WERI-Rb-1 (cell line): ENCODE data around the gene IDE.

Source experiments
- DNase-seq: peaks from one replicate; pipeline ENCODE4 v3.0.0-alpha.2; 2020
- H3K27ac ChIP-seq: fragments of 250-450 bp; sonication (Bioruptor Pico); 2 replicates; pipeline ENCODE4 v1.5.1; 2020; ENCODE audit warnings: mild to moderate bottlenecking, moderate library complexity
- H3K27me3 ChIP-seq: fragments of 250-450 bp; sonication (Bioruptor Pico); 2 replicates; pipeline ENCODE4 v1.5.1; 2021; ENCODE audit warnings: mild to moderate bottlenecking, low read depth, moderate library complexity; ENCODE audit not compliant: insufficient read depth, severe bottlenecking
- H3K36me3 ChIP-seq: fragments of 250-450 bp; sonication (Bioruptor Pico); 2 replicates; pipeline ENCODE4 v1.5.1; 2020; ENCODE audit warnings: mild to moderate bottlenecking, moderate library complexity
- H3K4me3 ChIP-seq: 2 replicates; pipeline ENCODE4 v1.5.1; 2011; ENCODE audit warnings: low read depth, mild to moderate bottlenecking, control low read depth, low read length
- H3K9me3 ChIP-seq: fragments of 250-450 bp; sonication (Bioruptor Pico); 2 replicates; pipeline ENCODE4 v1.5.1; 2021; ENCODE audit warnings: mild to moderate bottlenecking, moderate library complexity; ENCODE audit not compliant: severe bottlenecking
- CTCF ChIP-seq: IDR thresholded peaks from 2 replicates; pipeline ENCODE4 v1.5.1; 2011; ENCODE audit warnings: low read depth, mild to moderate bottlenecking, control low read depth, inconsistent platforms, low read length

IDE gene

GRCh38 chr10:92550924-92551323 lies 23.0 kb downstream of the IDE start:
- TF ChIP-seq CTCF: no peak
- Histone ChIP-seq H3K36me3 (peaks cover 20% of the 10 kb centered on the region), H3K9me3 (no peaks in the 10 kb centered on the region), H3K4me3 (no peak overlapping the region), H3K27me3 (no peaks in the 10 kb centered on the region), H3K27ac (no peak overlapping the region)
- DNase-seq: no peak

DNA sequence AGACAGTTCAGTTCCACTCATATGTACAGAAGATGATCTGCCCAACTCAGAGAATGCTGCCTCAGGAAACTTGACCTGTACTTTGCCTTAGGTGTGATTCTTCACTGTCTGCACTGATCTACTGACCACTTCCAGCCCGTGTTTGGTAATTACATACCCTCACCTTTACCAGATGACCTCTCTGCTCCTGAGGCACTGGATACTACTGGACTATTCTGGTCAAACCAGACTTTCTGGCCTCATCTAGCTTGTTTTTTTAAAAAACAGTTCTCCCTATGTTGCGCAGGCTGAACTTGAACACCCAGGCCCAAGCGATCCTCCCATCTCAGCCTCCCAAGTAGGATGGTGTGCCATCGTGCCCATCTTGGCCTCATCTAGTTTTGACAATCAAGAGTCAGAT lies 26.2 kb downstream of the IDE start:
- DNase-seq: no peak
- Histone ChIP-seq H3K27ac (no peak overlapping the region), H3K4me3 (no peak overlapping the region), H3K36me3 (peaks cover 5% of the 10 kb centered on the region), H3K27me3 (no peaks in the 10 kb centered on the region), H3K9me3 (no peaks in the 10 kb centered on the region)
- no peak for TF ChIP-seq CTCF

GRCh38 chr10:92545556-92545955 lies 28.3 kb downstream of the IDE start:
- H3K27me3 ChIP-seq: no peaks in the 10 kb centered on the region
- H3K9me3 ChIP-seq: no peaks in the 10 kb centered on the region
- H3K36me3 ChIP-seq: no peaks in the 10 kb centered on the region; the same call in 1 of the 2 replicates
- TF ChIP-seq CTCF: no peak
- no peak overlapping the region for H3K4me3 ChIP-seq
- no peak overlapping the region for H3K27ac ChIP-seq
- no peak for DNase-seq

DNA sequence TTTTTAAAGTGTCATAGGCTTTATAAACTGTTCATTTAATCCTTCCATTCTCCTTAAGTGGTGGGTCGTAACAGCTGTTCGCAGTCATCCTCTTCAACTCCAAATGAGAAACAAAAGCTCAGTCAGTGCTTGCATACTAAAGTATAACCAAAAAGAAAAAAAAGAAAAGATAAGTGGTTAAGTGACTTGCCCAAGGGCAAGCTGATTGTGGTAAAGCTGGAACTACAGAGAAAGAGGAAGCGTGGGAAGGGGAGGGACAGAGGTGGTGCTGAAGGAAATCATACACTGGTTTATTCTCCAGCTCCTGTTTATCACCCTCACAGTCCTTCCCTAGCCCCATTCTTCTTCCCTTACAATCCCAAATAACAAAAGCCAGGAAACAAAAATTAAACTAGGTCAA lies 29.6 kb downstream of the IDE start:
- DNase-seq: no peak
- Histone ChIP-seq H3K36me3 (no peaks in the 10 kb centered on the region; the same call in 1 of the 2 replicates), H3K9me3 (no peaks in the 10 kb centered on the region), H3K27me3 (no peaks in the 10 kb centered on the region), H3K4me3 (no peak overlapping the region), H3K27ac (no peak overlapping the region)
- no peak for TF ChIP-seq CTCF

DNA sequence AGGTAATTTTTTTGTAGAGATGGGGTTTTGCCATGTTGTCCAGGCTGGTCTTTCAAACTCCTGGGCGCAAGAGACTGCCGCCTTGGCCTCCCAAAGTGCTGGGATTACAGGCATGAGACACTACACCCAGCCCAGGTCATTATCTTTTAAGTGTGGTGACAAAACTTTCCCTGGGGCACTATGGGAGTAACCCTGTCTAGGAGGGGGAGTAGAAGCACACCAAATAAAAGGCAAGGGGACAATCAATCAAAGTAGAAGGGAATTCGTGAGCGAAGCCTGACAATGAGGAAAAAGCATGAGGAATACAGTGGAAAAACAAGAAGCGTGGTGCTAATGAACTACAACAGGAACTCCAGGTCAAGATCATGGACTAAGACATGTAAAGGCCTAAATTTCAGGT lies 31.4 kb downstream of the IDE start:
- no peaks in the 10 kb centered on the region for H3K9me3 ChIP-seq
- H3K27ac ChIP-seq: no peak overlapping the region
- no peak for DNase-seq
- no peaks in the 10 kb centered on the region for H3K36me3 ChIP-seq
- TF ChIP-seq CTCF: no peak
- no peaks in the 10 kb centered on the region for H3K27me3 ChIP-seq
- H3K4me3 ChIP-seq: no peak overlapping the region

DNA sequence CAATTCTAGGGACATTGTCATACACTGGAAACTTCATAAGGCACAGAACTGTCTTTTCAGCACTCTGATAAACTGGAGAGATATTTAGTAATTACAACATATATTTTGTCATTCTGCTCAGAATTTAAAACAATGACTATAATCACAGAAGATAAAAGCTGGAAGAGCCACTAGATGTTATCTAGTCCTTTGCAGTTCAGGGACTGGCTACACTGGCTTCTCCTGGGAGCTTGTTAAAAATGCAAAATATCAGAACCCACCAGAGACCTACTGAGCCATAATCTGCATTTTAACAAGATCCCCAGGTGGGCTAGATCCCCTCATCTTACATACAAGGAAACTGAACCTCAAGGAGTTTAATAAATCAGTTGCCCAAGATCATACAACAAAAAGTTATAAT lies 32.3 kb downstream of the IDE start:
- Histone ChIP-seq H3K36me3 (peaks cover 4% of the 10 kb centered on the region; the same call in 1 of the 2 replicates), H3K9me3 (no peaks in the 10 kb centered on the region), H3K27me3 (no peaks in the 10 kb centered on the region), H3K4me3 (no peak overlapping the region), H3K27ac (no peak overlapping the region)
- no peak for DNase-seq
- no peak for TF ChIP-seq CTCF
